GM21619 (cell line): ENCODE results near the gene POLR1D.
A peak's percentile ranks its signal among the peaks of the same experiment; 100 is the strongest.

Experiments
- ATAC-seq: cut with Tn5 transposase; IDR thresholded peaks from one replicate; pipeline ENCODE4 v1.9.1; 2021; ENCODE audit not compliant: unreplicated experiment

Gene POLR1D

GRCh38 chr13:27621366-27622101, at the start of gene POLR1D:
TSS of gene POLR1D (plus strand) at chr13:27621892. CDS start at chr13:27621984, 92 bp downstream.
- peak; percentile 51 for ATAC-seq

GRCh38 chr13:27572234-27572901, 49.3 kb upstream of the POLR1D start:
- no peak for ATAC-seq

- no peak for ATAC-seq
Measured at GRCh38 chr13:27573265-27573664, 48.4 kb upstream of the POLR1D start.

- ATAC-seq = no peak
Measured at GRCh38 chr13:27574661-27575060, 47.0 kb upstream of the POLR1D start.

- ATAC-seq = no peak
Measured at GRCh38 chr13:27578121-27579030, 43.3 kb upstream of the POLR1D start.

- no peak for ATAC-seq
Measured at GRCh38 chr13:27583645-27584044, 38.0 kb upstream of the POLR1D start.

GRCh38 chr13:27587095-27587746, 34.5 kb upstream of the POLR1D start:
- no peak for ATAC-seq

- no peak for ATAC-seq
Measured at GRCh38 chr13:27588405-27588804, 33.3 kb upstream of the POLR1D start.

- ATAC-seq = no peak
Measured at GRCh38 chr13:27592865-27593264, 28.8 kb upstream of the POLR1D start.

GRCh38 chr13:27593267-27593666, 28.4 kb upstream of the POLR1D start:
- ATAC-seq = peak; percentile 53

GRCh38 chr13:27595055-27595811, 26.5 kb upstream of the POLR1D start:
- ATAC-seq = no peak

- no peak for ATAC-seq
Measured at GRCh38 chr13:27599096-27599495, 22.6 kb upstream of the POLR1D start.

- no peak for ATAC-seq
Measured at GRCh38 chr13:27599845-27600553, 21.7 kb upstream of the POLR1D start.

- ATAC-seq = no peak
Measured at GRCh38 chr13:27600711-27601110, 21.0 kb upstream of the POLR1D start.

GRCh38 chr13:27601208-27601607, 20.5 kb upstream of the POLR1D start:
- no peak for ATAC-seq

GRCh38 chr13:27601803-27602202, 19.9 kb upstream of the POLR1D start:
- ATAC-seq = no peak

GRCh38 chr13:27605099-27605498, 16.6 kb upstream of the POLR1D start:
- no peak for ATAC-seq

- ATAC-seq = no peak
Measured at GRCh38 chr13:27605610-27606200, 16.0 kb upstream of the POLR1D start.

- no peak for ATAC-seq
Measured at GRCh38 chr13:27607125-27607524, 14.6 kb upstream of the POLR1D start.
